IPS-NIHi11 (cell line): Measurements from ENCODE around the gene APRT.

ENCODE experiments used
- DNase-seq: peaks from one replicate; pipeline ENCODE4 v3.0.0; 2012; ENCODE audit warnings: mixed read lengths, low spot score

The APRT gene

GRCh38 chr16:88822281-88823040, 10.7 kb upstream of the APRT start:
- DNase-seq = no peak

- DNase-seq = no peak
These were observed 9.6 kb upstream of the APRT start for GRCh38 chr16:88821168-88821850.

GRCh38 chr16:88820385-88821025, 8.8 kb upstream of the APRT start:
- DNase-seq = no peak

GRCh38 chr16:88819126-88819525, 7.4 kb upstream of the APRT start:
- DNase-seq = no peak

- no peak for DNase-seq
These were observed 6.8 kb upstream of the APRT start for GRCh38 chr16:88818575-88818874.

- DNase-seq = no peak
These were observed 6.3 kb upstream of the APRT start for GRCh38 chr16:88817785-88818574.

GRCh38 chr16:88816736-88817535, 5.2 kb upstream of the APRT start:
- DNase-seq = no peak

- peak; percentile 68 for DNase-seq
These were observed 4.3 kb upstream of the APRT start for GRCh38 chr16:88815901-88816589.

GRCh38 chr16:88815227-88815626, 3.5 kb upstream of the APRT start:
- DNase-seq = no peak

GRCh38 chr16:88814144-88814502, 2.4 kb upstream of the APRT start:
- DNase-seq = no peak

GRCh38 chr16:88813269-88814143, 1.8 kb upstream of the APRT start:
- no peak for DNase-seq

GRCh38 chr16:88812513-88813268, 963 bp upstream of the APRT start:
- no peak for DNase-seq

- DNase-seq = peak; percentile 71
These were observed 588 bp downstream of the APRT start for GRCh38 chr16:88810912-88811768.

GRCh38 chr16:88810166-88810911, 1.4 kb downstream of the APRT start:
- DNase-seq = no peak

- DNase-seq = no peak
These were observed 2.0 kb downstream of the APRT start for GRCh38 chr16:88809676-88810165.

GRCh38 chr16:88809068-88809675, 2.6 kb downstream of the APRT start:
- DNase-seq = no peak
